Esophagus muscularis mucosa (tissue), 4 donors: ENCODE measurements around the gene ABI3BP. TPM values are rescaled to one million over a fixed set of nuclear protein-coding genes. Genes with fewer than 3 reads are reported as not detected.
"Not testable (repeated sequence)": the region's sequence is repeated elsewhere in the genome, so short reads cannot be mapped to it uniquely, and the experiment has no call there.

Experiments
- DNase-seq: peaks from one replicate; pipeline ENCODE4 v3.0.0-alpha.2; 2017; ENCODE audit errors: extremely low spot score
- H3K27ac ChIP-seq, 4 donors: fragments of 200-600 bp; sonication (generic); replicated peaks in 1 of 4; 1 replicate in 3 of 4; 2 replicates in 1 of 4; pipeline ENCODE4 v1.5.1; 2016 to 2019; ENCODE audit warnings: mild to moderate bottlenecking in 1 of 4
- H3K27me3 ChIP-seq, 4 donors: fragments of 200-600 bp; sonication (generic); one replicate each; pipeline versions ENCODE4 v1.5.1 to v1.6.0; 2016 to 2019
- H3K36me3 ChIP-seq, 4 donors: fragments of 200-600 bp; sonication (generic); one replicate each; pipeline ENCODE4 v1.5.1; 2016 to 2019
- H3K4me1 ChIP-seq, 4 donors: fragments of 200-600 bp; sonication (generic); one replicate each; pipeline ENCODE4 v1.5.1; 2016 to 2019
- H3K4me3 ChIP-seq, 4 donors: fragments of 200-600 bp; sonication (generic); 1 replicate in 2 of 4; 2 replicates in 2 of 4; pipeline ENCODE4 v1.5.1; 2016 to 2019; ENCODE audit warnings: mild to moderate bottlenecking in 4 of 4, moderate library complexity in 1 of 4
- H3K9me3 ChIP-seq, 4 donors: fragments of 200-600 bp; sonication (generic); 1 replicate in 3 of 4; 2 replicates in 1 of 4; pipeline ENCODE4 v1.5.1; 2016 to 2019
- EP300 ChIP-seq: sonication (generic); formaldehyde crosslinking; IDR thresholded peaks from one replicate; pipeline ENCODE4 v1.6.1; 2017; ENCODE audit warnings: antibody characterized with exemption
- POLR2A ChIP-seq: fragments of 450-650 bp; IDR thresholded peaks from one replicate; pipeline ENCODE4 v1.6.1; 2017; ENCODE audit warnings: antibody characterized with exemption, moderate library complexity, mild to moderate bottlenecking, low read depth
- POLR2AphosphoS5 ChIP-seq, 2 donors: sonication (generic); formaldehyde crosslinking; IDR thresholded peaks; one replicate each; pipeline ENCODE4 v1.6.1; 2017; ENCODE audit warnings: antibody characterized with exemption in 2 of 2
- WGBS: methylation state at CpG from one replicate; pipeline ENCODE4 v1.1.5; 2018; 5-methylcytosine and 5-hydroxymethylcytosine counted together
- intact Hi-C: fragments of 100-400 bp; cut with DNase I; formaldehyde crosslinking; loops from one replicate; pipeline ENCODE4 v1.15.1; 2023
- total RNA-seq, 4 donors: library from RNA; depleted of rRNA; stranded (reverse); fragments of >200 nt; gene quantifications; one replicate each; pipeline versions ENCODE4 v1.1.0 to v1.2.1, GENCODE V29; 2016
- TF ChIP-seq, protein P1 (sequence below), 3 experiments: fragments of 200-600 bp in 2 of 3; fragments of 450-650 bp in 1 of 3; sonication (generic) in 2 of 3; IDR thresholded peaks; one replicate each; pipeline ENCODE4 v1.5.1; 2017 to 2019; ENCODE audit warnings: antibody characterized with exemption in 3 of 3, mild to moderate bottlenecking in 2 of 3, moderate library complexity in 1 of 3

The ABI3BP gene
- total RNA-seq, 4 donors from 2014 or later, result 25.7 to 67.3 (median 61.5) TPM

DNA sequence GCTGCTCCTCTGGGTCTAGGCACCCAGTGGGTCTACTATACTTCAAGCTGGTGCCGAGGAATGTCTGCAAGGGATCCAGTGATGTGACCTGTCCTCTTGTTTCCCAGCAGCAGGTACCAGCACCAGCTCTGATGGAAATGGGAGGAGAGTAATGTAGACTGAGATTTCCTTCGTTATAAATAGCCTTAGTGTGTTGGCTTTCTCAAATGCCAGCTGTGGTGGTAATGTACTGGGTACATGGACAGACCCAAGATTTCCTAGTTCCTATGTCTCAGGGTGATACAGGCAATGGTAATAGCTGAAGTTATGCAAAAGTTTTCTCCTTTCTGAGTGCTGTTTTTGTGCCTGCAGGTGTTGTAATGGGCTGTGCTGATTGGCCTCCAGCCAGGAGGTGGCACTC lies 33.0 kb upstream of the ABI3BP start:
- DNase-seq, result no peak

DNA sequence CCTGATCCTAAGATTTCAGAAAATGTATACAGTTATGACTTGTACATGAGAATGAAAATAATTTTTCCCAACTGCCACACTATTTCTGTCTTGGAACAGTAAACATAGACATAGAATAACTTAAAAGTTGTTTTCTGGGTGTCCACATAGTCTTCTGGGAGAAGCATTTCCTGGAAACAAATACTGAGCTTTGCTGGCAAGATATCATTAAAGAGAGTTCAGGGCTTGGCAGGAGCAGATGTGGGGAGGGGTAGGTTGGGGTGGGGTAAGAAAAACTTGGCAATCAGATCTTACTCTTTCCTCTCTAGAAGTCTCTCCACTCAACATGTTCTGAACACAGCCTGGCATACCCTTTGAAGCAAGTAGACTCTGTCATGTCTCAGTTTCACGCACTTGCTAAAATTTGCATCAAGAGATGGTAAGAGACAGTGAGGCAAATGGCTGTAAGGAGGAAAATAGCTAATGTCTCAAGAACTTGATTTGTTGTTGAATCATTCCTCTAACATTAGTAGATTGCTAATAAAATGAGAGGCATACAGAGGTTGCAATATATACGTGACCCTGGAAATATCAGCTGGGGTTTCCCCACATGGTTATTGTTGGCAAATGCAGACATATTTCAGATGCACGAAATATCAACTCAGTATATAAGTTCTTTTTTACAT lies 27.3 kb upstream of the ABI3BP start:
- H3K27ac ChIP-seq, result no peak overlapping the region
- 89% methylated on average over 3 of the region's 3 CpGs for WGBS
- H3K9me3 ChIP-seq, result no peaks in the 10 kb centered on the region
- TF ChIP-seq, protein P1, sequence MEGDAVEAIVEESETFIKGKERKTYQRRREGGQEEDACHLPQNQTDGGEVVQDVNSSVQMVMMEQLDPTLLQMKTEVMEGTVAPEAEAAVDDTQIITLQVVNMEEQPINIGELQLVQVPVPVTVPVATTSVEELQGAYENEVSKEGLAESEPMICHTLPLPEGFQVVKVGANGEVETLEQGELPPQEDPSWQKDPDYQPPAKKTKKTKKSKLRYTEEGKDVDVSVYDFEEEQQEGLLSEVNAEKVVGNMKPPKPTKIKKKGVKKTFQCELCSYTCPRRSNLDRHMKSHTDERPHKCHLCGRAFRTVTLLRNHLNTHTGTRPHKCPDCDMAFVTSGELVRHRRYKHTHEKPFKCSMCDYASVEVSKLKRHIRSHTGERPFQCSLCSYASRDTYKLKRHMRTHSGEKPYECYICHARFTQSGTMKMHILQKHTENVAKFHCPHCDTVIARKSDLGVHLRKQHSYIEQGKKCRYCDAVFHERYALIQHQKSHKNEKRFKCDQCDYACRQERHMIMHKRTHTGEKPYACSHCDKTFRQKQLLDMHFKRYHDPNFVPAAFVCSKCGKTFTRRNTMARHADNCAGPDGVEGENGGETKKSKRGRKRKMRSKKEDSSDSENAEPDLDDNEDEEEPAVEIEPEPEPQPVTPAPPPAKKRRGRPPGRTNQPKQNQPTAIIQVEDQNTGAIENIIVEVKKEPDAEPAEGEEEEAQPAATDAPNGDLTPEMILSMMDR (IDR thresholded peaks at IDR 0.05), result no peak
- TF ChIP-seq POLR2AphosphoS5 (IDR thresholded peaks at IDR 0.05) (no peak), POLR2A (no peak), EP300 (no peak)
- H3K27me3 ChIP-seq, result no peaks in the 10 kb centered on the region
- H3K4me3 ChIP-seq, result no peak overlapping the region
- peaks cover 0 to 9% (median 6%) of the 10 kb centered on the region in 4 donors for H3K4me1 ChIP-seq
- intact Hi-C loops, result no loop called here
- DNase-seq, result no peak
- H3K36me3 ChIP-seq, result no peaks in the 10 kb centered on the region

More for the DNA sequence above, 33.0 kb upstream of the ABI3BP start:
- intact Hi-C loops, result no loop called here
- Histone ChIP-seq H3K27me3 (no peaks in the 10 kb centered on the region), H3K36me3 (no peaks in the 10 kb centered on the region), H3K4me3 (no peak overlapping the region), H3K9me3 (peaks cover 0 to 5% (median 0%) of the 10 kb centered on the region in 4 donors), H3K27ac (no peak overlapping the region), H3K4me1 (no peaks in the 10 kb centered on the region)
- WGBS, result 93% methylated on average over 2 of the region's 2 CpGs
- TF ChIP-seq, protein P1 (IDR thresholded peaks at IDR 0.05), result no peak
- no peak for TF ChIP-seq POLR2A
- no peak for TF ChIP-seq POLR2AphosphoS5 (IDR thresholded peaks at IDR 0.05)
- TF ChIP-seq EP300, result no peak

DNA sequence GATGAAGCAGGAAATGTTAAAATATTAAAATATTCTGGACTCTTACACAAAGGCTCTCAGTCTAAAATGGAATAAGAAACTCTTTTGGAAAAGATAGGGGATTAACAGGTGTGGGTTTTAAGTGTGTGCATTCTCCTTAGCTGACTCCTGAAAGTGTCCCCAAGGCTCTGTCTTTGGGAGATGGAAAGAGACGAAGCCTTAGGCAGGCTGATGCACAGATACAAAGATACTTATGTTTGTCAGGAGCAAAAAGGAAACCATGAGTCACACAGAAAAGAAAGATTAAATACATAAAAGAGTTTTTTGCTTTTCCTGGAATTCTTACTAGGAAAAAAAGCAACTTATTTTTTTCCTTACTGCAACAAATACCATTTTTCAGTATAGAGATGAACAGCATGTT lies 23.8 kb upstream of the ABI3BP start:
- no peak overlapping the region for H3K27ac ChIP-seq
- H3K4me1 ChIP-seq, result peaks cover 0 to 9% (median 6%) of the 10 kb centered on the region in 4 donors
- WGBS, result 14% methylated on average over 1 of the region's 1 CpG
- intact Hi-C loops, result no loop called here
- H3K4me3 ChIP-seq, result no peak overlapping the region
- no peaks in the 10 kb centered on the region for H3K36me3 ChIP-seq
- TF ChIP-seq, protein P1 (IDR thresholded peaks at IDR 0.05), result no peak
- no peak for TF ChIP-seq POLR2A
- TF ChIP-seq EP300, result no peak
- TF ChIP-seq POLR2AphosphoS5 (IDR thresholded peaks at IDR 0.05), result no peak
- no peak for DNase-seq
- H3K9me3 ChIP-seq, result peaks cover 0 to 3% (median 0%) of the 10 kb centered on the region in 4 donors
- no peaks in the 10 kb centered on the region for H3K27me3 ChIP-seq

DNA sequence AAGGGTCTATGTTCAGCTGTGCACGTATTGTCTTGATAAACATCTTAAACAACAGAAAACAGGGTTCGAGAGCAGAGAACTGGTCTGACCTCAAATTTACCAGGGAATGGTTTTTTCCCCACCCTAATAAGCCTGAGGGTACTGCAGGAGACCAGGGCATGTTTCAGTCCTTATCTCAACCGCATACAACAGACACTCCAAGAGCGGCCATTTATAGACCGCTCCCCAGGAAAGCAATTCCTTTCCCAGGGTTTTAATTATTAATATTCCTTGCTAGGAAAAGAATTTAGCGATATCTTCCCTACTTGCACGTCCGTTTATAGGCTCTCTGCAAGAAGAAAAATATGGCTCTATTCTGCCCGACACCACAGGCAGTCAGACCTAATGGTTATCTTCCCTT lies 19.1 kb upstream of the ABI3BP start:
- H3K4me3 ChIP-seq, intact Hi-C loops, H3K4me1 ChIP-seq, DNase-seq, H3K27me3 ChIP-seq, H3K27ac ChIP-seq, H3K36me3 ChIP-seq, H3K9me3 ChIP-seq: not testable (repeated sequence)
- 92% methylated on average over 9 of the region's 9 CpGs for WGBS

DNA sequence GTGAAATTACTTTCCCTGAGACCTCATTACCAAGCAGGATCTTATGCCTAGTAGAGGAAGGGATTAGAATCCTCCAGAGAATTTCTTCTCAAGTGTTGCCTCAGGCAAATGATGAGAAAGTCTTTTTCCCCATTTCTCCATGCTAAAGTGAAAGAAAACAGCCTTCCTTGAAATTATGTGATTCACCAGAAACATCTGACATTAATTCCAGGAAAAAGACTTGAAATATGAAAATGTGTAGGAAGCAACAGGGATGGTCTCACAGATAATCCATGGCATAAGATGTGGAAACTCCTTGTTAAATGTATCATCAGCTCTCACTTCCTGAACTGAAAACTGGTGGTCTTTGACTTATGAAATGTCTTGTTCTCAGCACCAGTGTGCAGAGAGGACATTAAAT lies 17.9 kb upstream of the ABI3BP start:
- TF ChIP-seq, protein P1 (IDR thresholded peaks at IDR 0.05), result no peak
- TF ChIP-seq EP300 (no peak), POLR2AphosphoS5 (IDR thresholded peaks at IDR 0.05) (no peak), POLR2A (no peak)
- H3K36me3 ChIP-seq, result no peaks in the 10 kb centered on the region
- peaks cover 0 to 3% (median 0%) of the 10 kb centered on the region in 4 donors for H3K9me3 ChIP-seq
- intact Hi-C loops, result no loop called here
- H3K27me3 ChIP-seq, result no peaks in the 10 kb centered on the region
- DNase-seq, result no peak
- no peak overlapping the region for H3K27ac ChIP-seq
- H3K4me1 ChIP-seq, result no peaks in the 10 kb centered on the region
- no peak overlapping the region for H3K4me3 ChIP-seq
